AG04449 (cell line): Measurements from ENCODE around the gene DCST2.

Experiments
- CTCF ChIA-PET: fragments of 350-600 bp; formaldehyde crosslinking; extraction: SDS; loops from one replicate; lab custom pipeline; 2021; ENCODE audit warnings: antibody characterized with exemption; lab: Yijun Ruan, JAX
- POLR2A ChIA-PET: fragments of 400-600, 350-600 bp; formaldehyde crosslinking; extraction: SDS; loops from one replicate; lab custom pipeline; 2020; ENCODE audit warnings: antibody characterized with exemption, inconsistent platforms; lab: Yijun Ruan, JAX
- DNase-seq: peaks from one replicate; pipeline ENCODE4 v3.0.0-alpha.2; 2010; ENCODE audit warnings: low read depth, low spot score
- H3K4me3 ChIP-seq: 2 replicates; pipeline ENCODE4 v1.5.1; 2011; ENCODE audit warnings: low read depth, mild to moderate bottlenecking, control low read depth, low read length
- TF ChIP-seq, protein P1 (sequence below): IDR thresholded peaks from one replicate; pipeline ENCODE4 v1.5.1; 2011; ENCODE audit warnings: mild to moderate bottlenecking, moderate library complexity, low read length, control low read depth, inconsistent platforms; ENCODE audit not compliant: insufficient read depth; ENCODE audit errors: missing control alignments

DCST2 gene

GRCh38 chr1:155052439-155053395, 19.1 kb upstream of the DCST2 start:
- ChIA-PET CTCF (interaction anchor here (0.9 to 20.6 kb wide), 9 partner anchors 7 to 120 kb away, joined by 3 to 433 read pairs (median 4); partner anchors contain the start of genes ADAM15, EFNA4, KRTCAP2 and SHC1), POLR2A (interaction anchor here (1.0 kb wide), 1 partner anchor 97 kb away, joined by 4 read pairs; the partner anchor contains the start of gene PBXIP1)
- H3K4me3 ChIP-seq = peak overlapping the region; percentile 71

GRCh38 chr1:155051777-155052398, 18.3 kb upstream of the DCST2 start:
- ChIA-PET CTCF (interaction anchor here (0.9 to 20.6 kb wide), 13 partner anchors 7 to 492 kb away, joined by 3 to 433 read pairs (median 5); partner anchors contain the start of genes ADAM15, EFNA4, KRTCAP2 and SHC1), POLR2A (interaction anchor here (1.0 kb wide), 1 partner anchor 96 kb away, joined by 4 read pairs; the partner anchor contains the start of gene PBXIP1)
- TF ChIP-seq, protein P1, sequence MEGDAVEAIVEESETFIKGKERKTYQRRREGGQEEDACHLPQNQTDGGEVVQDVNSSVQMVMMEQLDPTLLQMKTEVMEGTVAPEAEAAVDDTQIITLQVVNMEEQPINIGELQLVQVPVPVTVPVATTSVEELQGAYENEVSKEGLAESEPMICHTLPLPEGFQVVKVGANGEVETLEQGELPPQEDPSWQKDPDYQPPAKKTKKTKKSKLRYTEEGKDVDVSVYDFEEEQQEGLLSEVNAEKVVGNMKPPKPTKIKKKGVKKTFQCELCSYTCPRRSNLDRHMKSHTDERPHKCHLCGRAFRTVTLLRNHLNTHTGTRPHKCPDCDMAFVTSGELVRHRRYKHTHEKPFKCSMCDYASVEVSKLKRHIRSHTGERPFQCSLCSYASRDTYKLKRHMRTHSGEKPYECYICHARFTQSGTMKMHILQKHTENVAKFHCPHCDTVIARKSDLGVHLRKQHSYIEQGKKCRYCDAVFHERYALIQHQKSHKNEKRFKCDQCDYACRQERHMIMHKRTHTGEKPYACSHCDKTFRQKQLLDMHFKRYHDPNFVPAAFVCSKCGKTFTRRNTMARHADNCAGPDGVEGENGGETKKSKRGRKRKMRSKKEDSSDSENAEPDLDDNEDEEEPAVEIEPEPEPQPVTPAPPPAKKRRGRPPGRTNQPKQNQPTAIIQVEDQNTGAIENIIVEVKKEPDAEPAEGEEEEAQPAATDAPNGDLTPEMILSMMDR = no peak
- no peak for DNase-seq
- peak overlapping the region; percentile 71 for H3K4me3 ChIP-seq

More at GRCh38 chr1:155052439-155053395, 19.1 kb upstream of the DCST2 start:
- TF ChIP-seq, protein P1 = peak; percentile 39
- DNase-seq = no peak

- no peak for DNase-seq
- CTCF ChIA-PET = interaction anchor here (0.6 to 20.6 kb wide), 24 partner anchors 9 to 492 kb away, joined by 3 to 433 read pairs (median 4); partner anchors contain the start of genes EFNA4 and PBXIP1
- H3K4me3 ChIP-seq = peak overlapping the region; percentile 71
- TF ChIP-seq, protein P1 = no peak
- POLR2A ChIA-PET = interaction anchor here (0.6 kb wide), 1 partner anchor 62 kb away, joined by 3 read pairs; no protein-coding TSS in a partner anchor
Measured at GRCh38 chr1:155051342-155051776, 17.8 kb upstream of the DCST2 start.

DNA sequence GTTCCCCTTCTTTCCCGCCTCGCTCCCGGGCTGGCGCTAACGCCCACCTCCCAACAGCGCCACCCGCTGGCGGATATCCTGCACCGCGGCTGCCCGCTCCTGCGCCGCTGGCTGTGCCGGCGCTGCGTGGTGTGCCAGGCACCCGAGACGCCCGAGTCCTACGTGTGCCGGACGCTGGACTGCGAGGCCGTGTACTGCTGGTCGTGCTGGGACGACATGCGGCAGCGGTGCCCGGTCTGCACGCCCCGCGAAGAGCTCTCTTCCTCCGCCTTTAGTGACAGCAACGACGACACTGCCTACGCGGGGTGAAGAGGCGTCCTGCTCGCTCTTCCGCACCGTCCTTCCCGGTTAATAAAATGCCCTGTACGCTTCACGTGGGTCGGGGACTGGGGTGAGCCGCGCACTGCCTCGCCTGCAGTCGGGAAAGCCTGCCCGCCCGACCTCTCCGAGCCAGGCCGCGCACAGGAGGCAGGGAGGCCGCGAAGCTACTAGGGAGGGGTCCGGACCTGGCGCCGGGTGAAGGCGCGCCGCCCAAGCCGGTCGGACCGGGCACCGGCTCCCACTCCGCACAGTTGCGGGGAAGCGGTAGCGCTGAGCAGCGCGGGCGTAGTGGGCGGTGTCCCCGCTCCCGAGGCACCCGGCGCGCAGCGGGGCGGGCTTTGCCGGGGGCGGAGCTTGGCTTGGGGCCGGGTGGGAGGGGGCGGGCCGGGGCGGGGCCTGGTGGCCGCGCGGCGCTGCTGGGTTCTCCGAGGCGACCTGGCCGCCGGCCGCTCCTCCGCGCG, 17.2 kb upstream of the DCST2 start, which contains the start of gene ADAM15:
Gene ADAM15, plus strand, starts transcription at position 757 of the 782 bp plus-strand sequence. CDS start 71 bp downstream, outside the sequence.
- TF ChIP-seq, protein P1 = peak; percentile 92
- POLR2A ChIA-PET = interaction anchor here (0.6 kb wide), 1 partner anchor 62 kb away, joined by 3 read pairs; no protein-coding TSS in a partner anchor
- H3K4me3 ChIP-seq = peak within 1 kb of the TSS; percentile 71
- no peak for DNase-seq
- CTCF ChIA-PET = interaction anchor here (0.6 to 20.6 kb wide), 27 partner anchors 9 to 1123 kb away, joined by 3 to 433 read pairs (median 4); partner anchors contain the start of genes EFNA4 and PBXIP1
